Stimulated activated CD8-positive, alpha-beta memory T cell treated with anti-CD3 and anti-CD28 coated beads, Interleukin-4, amount 100 ng/mL, for 1 hour (primary cell): ENCODE measurements around the gene KIAA0753.
A peak's percentile ranks its signal among the peaks of the same experiment; 100 is the strongest.

Source experiments
- DNase-seq, 2 donors: peaks; one replicate each; pipeline ENCODE4 v3.0.0-alpha.2; 2020; ENCODE audit warnings: low read depth in 2 of 2, low spot score in 1 of 2

Gene KIAA0753

GRCh38 chr17:6640536-6641246 lies at the start of gene KIAA0753, which contains the start of gene TXNDC17:
Gene KIAA0753 (minus strand): TSS chr17:6640711. CDS start chr17:6635103, 5,608 bp downstream.
Gene TXNDC17 (plus strand): TSS chr17:6641060. CDS start chr17:6641083, 23 bp downstream.
- DNase-seq: peak; percentile 83 to 84

- no peak for DNase-seq
Observed at GRCh38 chr17:6688944-6689343, 48.4 kb upstream of the KIAA0753 start.

- no peak for DNase-seq
Observed at GRCh38 chr17:6686026-6686425, 45.5 kb upstream of the KIAA0753 start.

- DNase-seq: no peak
Observed at GRCh38 chr17:6684881-6685767, 44.6 kb upstream of the KIAA0753 start.

- DNase-seq: no peak
Observed at GRCh38 chr17:6684460-6684783, 43.9 kb upstream of the KIAA0753 start.

- no peak for DNase-seq
Observed at GRCh38 chr17:6683730-6684459, 43.4 kb upstream of the KIAA0753 start.

- DNase-seq: no peak
Observed at GRCh38 chr17:6683081-6683684, 42.7 kb upstream of the KIAA0753 start.

GRCh38 chr17:6682339-6682738 lies 41.8 kb upstream of the KIAA0753 start:
- DNase-seq: no peak

- DNase-seq: no peak
Observed at GRCh38 chr17:6681671-6682070, 41.2 kb upstream of the KIAA0753 start.

- no peak for DNase-seq
Observed at GRCh38 chr17:6681176-6681575, 40.7 kb upstream of the KIAA0753 start.

GRCh38 chr17:6679241-6679640 lies 38.7 kb upstream of the KIAA0753 start:
- no peak for DNase-seq

GRCh38 chr17:6677946-6678345 lies 37.4 kb upstream of the KIAA0753 start:
- no peak for DNase-seq

- no peak for DNase-seq
Observed at GRCh38 chr17:6677158-6677831, 36.8 kb upstream of the KIAA0753 start.

- no peak for DNase-seq
Observed at GRCh38 chr17:6676802-6677157, 36.3 kb upstream of the KIAA0753 start.

- no peak for DNase-seq
Observed at GRCh38 chr17:6675201-6675825, 34.8 kb upstream of the KIAA0753 start.

GRCh38 chr17:6674586-6674985 lies 34.1 kb upstream of the KIAA0753 start:
- DNase-seq: no peak

GRCh38 chr17:6671431-6671830 lies 30.9 kb upstream of the KIAA0753 start:
- DNase-seq: no peak

- no peak for DNase-seq
Observed at GRCh38 chr17:6670999-6671398, 30.5 kb upstream of the KIAA0753 start.

GRCh38 chr17:6670571-6670970 lies 30.1 kb upstream of the KIAA0753 start:
- no peak for DNase-seq

GRCh38 chr17:6669479-6670212 lies 29.1 kb upstream of the KIAA0753 start:
- no peak for DNase-seq
